Measurements from ENCODE around the gene KRT5.

Gene KRT5

DNA sequence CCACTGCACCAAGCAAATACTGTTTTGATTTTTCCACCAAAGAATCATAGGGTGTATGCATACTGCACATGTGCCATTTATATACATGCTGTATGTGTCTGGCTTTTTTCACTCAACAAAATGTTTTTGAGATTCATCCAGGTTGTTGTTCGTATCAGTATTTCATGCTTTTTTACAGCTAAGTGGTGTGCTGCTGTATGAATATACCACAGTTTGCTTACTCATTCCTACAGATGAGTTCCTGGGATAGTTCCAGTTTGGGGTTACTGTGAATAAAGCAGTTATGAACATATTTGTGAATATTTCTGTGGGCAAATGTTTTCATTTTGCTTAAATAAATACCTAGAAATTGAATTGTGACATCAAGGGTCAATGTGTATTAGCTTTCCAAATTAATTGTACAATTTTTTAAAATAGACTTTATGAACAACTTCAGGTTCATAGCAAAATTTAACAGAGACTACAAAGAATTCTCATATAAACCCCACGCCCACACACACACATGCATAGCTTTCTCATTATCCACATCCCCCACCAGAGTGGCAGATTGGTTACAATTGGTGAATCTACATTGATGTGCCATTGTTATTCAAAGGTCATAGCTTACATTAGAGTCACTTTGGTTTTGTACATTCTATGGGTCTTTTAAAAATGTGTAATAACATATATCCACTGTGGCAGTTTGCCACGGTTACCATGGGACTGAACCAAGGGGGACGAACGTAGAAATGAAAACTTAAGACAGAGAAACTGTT, 20.2 kb downstream of the KRT5 start:
- Histone ChIP-seq H3K79me2 (ENCODE audit: insufficient read depth, low read depth) (no peaks in the 10 kb centered on the region), H3K4me2 (no peak overlapping the region), H3K27ac (no peak overlapping the region), H3K4me1 (ENCODE audit: low read depth, poor library complexity, severe bottlenecking) (no peaks in the 10 kb centered on the region), H2AFZ (ENCODE audit: low read depth) (no peak overlapping the region), H3K9ac (no peak overlapping the region), H3K27me3 (ENCODE audit: insufficient read depth, low read depth) (no peaks in the 10 kb centered on the region; the same call in 1 of the 2 replicates), H3K4me3 (IDR thresholded peaks at IDR 0.05; ENCODE audit: insufficient read depth, low read depth, low read length) (no peak overlapping the region), H3K36me3 (ENCODE audit: insufficient read depth) (no peaks in the 10 kb centered on the region), H4K20me1 (ENCODE audit: insufficient read depth) (no peaks in the 10 kb centered on the region)
- TF ChIP-seq, protein P1, sequence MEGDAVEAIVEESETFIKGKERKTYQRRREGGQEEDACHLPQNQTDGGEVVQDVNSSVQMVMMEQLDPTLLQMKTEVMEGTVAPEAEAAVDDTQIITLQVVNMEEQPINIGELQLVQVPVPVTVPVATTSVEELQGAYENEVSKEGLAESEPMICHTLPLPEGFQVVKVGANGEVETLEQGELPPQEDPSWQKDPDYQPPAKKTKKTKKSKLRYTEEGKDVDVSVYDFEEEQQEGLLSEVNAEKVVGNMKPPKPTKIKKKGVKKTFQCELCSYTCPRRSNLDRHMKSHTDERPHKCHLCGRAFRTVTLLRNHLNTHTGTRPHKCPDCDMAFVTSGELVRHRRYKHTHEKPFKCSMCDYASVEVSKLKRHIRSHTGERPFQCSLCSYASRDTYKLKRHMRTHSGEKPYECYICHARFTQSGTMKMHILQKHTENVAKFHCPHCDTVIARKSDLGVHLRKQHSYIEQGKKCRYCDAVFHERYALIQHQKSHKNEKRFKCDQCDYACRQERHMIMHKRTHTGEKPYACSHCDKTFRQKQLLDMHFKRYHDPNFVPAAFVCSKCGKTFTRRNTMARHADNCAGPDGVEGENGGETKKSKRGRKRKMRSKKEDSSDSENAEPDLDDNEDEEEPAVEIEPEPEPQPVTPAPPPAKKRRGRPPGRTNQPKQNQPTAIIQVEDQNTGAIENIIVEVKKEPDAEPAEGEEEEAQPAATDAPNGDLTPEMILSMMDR (conservative IDR thresholded peaks at IDR 0.05; ENCODE audit: low read depth, low read length) = no peak

DNA sequence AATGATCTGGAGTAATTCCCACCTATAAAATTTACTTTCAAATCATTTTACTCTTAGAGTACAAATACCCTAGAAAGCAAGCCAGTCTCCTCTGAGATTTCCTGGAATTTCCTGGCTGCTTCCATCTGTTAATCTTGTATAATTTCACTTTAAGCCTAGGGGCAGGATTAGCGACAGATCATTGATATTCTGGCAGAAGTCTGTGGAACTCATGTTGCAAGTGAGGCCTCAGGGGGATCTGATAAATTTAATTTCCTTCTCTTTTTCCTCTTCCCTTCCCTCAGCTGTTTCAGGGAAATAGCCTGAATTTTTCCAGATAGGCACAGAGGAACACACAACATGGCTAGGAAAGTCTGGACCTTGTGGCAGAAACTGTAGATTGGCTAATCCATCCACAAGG, 21.2 kb downstream of the KRT5 start:
- Histone ChIP-seq H2AFZ (ENCODE audit: low read depth) (no peak overlapping the region), H3K4me2 (no peak overlapping the region), H3K4me3 (IDR thresholded peaks at IDR 0.05; ENCODE audit: insufficient read depth, low read depth, low read length) (no peak overlapping the region), H3K79me2 (ENCODE audit: insufficient read depth, low read depth) (no peaks in the 10 kb centered on the region), H3K9ac (no peak overlapping the region), H4K20me1 (ENCODE audit: insufficient read depth) (no peaks in the 10 kb centered on the region), H3K4me1 (ENCODE audit: low read depth, poor library complexity, severe bottlenecking) (no peaks in the 10 kb centered on the region), H3K27me3 (ENCODE audit: insufficient read depth, low read depth) (no peaks in the 10 kb centered on the region; the same call in 1 of the 2 replicates), H3K36me3 (ENCODE audit: insufficient read depth) (no peaks in the 10 kb centered on the region), H3K27ac (no peak overlapping the region)
- TF ChIP-seq, protein P1 (conservative IDR thresholded peaks at IDR 0.05; ENCODE audit: low read depth, low read length) = no peak

DNA sequence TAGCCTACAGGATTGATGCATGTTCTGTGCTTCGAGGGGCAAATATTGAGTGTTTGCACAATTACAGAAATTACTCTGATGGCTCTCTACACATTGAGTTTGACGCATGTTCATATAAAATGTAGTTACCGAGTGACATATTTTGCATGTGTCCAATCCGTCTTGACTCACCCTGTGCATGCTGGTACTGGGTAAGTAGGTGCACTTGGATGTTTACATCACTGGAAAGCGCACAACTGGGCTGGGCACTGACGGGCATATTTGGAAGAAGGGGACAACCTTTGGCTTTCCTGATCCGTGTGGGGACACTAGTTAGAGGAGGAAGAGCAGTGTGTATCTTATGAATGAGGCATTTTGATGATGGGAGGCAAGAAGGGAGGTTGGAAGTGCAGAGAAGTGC, 22.2 kb downstream of the KRT5 start:
- no peaks in the 10 kb centered on the region for H3K4me1 ChIP-seq (ENCODE audit: low read depth, poor library complexity, severe bottlenecking)
- H3K4me2 ChIP-seq = no peak overlapping the region
- no peak overlapping the region for H3K9ac ChIP-seq
- H3K27me3 ChIP-seq (ENCODE audit: insufficient read depth, low read depth) = no peaks in the 10 kb centered on the region; the same call in 1 of the 2 replicates
- TF ChIP-seq, protein P1 (conservative IDR thresholded peaks at IDR 0.05; ENCODE audit: low read depth, low read length) = no peak
- no peaks in the 10 kb centered on the region for H3K79me2 ChIP-seq (ENCODE audit: insufficient read depth, low read depth)
- H4K20me1 ChIP-seq (ENCODE audit: insufficient read depth) = no peaks in the 10 kb centered on the region
- H2AFZ ChIP-seq (ENCODE audit: low read depth) = no peak overlapping the region
- H3K27ac ChIP-seq = no peak overlapping the region
- H3K36me3 ChIP-seq (ENCODE audit: insufficient read depth) = no peaks in the 10 kb centered on the region
- no peak overlapping the region for H3K4me3 ChIP-seq (IDR thresholded peaks at IDR 0.05; ENCODE audit: insufficient read depth, low read depth, low read length)

DNA sequence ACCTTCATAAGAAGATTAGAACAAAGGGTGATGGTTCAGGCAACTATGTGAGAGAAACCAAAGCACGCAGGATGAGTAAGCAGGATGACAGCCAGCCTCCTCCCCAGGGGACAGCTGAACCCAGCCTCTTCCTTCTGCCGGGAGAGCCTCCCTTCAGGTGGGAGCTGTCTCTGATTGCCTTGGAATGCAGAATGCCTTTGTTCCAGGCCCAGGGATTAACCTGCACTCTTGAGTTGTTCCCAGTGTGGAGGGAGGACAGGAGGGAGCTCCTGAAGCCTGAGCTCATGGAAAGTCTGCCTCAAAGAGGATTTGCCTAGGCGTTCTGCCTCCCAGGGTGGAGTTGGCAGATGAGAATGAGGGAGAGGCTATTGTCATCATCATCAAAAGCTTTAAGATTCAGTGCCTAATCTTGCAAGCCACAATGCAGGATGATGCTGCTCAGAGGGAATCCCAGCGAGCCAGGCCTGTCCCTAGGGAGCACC, 23.6 kb downstream of the KRT5 start:
- Histone ChIP-seq H3K4me1 (ENCODE audit: low read depth, poor library complexity, severe bottlenecking) (no peaks in the 10 kb centered on the region), H3K27ac (no peak overlapping the region), H2AFZ (ENCODE audit: low read depth) (no peak overlapping the region), H3K9ac (no peak overlapping the region), H3K79me2 (ENCODE audit: insufficient read depth, low read depth) (no peaks in the 10 kb centered on the region), H4K20me1 (ENCODE audit: insufficient read depth) (no peaks in the 10 kb centered on the region), H3K4me2 (no peak overlapping the region), H3K27me3 (ENCODE audit: insufficient read depth, low read depth) (peaks cover 9% of the 10 kb centered on the region; the same call in 1 of the 2 replicates), H3K36me3 (ENCODE audit: insufficient read depth) (no peaks in the 10 kb centered on the region), H3K4me3 (IDR thresholded peaks at IDR 0.05; ENCODE audit: insufficient read depth, low read depth, low read length) (no peak overlapping the region)
- TF ChIP-seq, protein P1 (conservative IDR thresholded peaks at IDR 0.05; ENCODE audit: low read depth, low read length) = no peak

Data from KMS-11 (cell line).